K562 (cell line): ENCODE data around the gene SCRN2. TPM values are rescaled to one million over a fixed set of nuclear protein-coding genes. Genes with fewer than 3 reads are reported as not detected.
A peak's percentile ranks its signal among the peaks of the same experiment; 100 is the strongest.

Source experiments
- FOXP1 ChIP-seq: sonication (generic); formaldehyde crosslinking; IDR thresholded peaks from 2 replicates; pipeline ENCODE4 v1.8.0; 2022; ENCODE audit warnings: mild to moderate bottlenecking, missing genetic modification reagents
- HSF4 ChIP-seq: fragments of 250-450 bp; sonication (Bioruptor Pico); IDR thresholded peaks from 2 replicates; pipeline ENCODE4 v2.1.2; 2022; ENCODE audit warnings: mild to moderate bottlenecking, moderate library complexity, borderline replicate concordance
- MAFF ChIP-seq: IDR thresholded peaks from 2 replicates; pipeline ENCODE4 v1.6.1; 2012; ENCODE audit warnings: low read length, improper control_type of control experiment
- MYC ChIP-seq, 2 experiments: fragments of 250-450 bp in 1 of 2; sonication (Bioruptor Pico) in 1 of 2; IDR thresholded peaks; 2 replicates each; pipeline versions ENCODE4 v1.5.1 to v1.6.1; 2012 to 2021; ENCODE audit warnings: low read depth in 2 of 2, borderline replicate concordance in 1 of 2, improper control_type of control experiment in 1 of 2, low read length in 1 of 2, mild to moderate bottlenecking in 1 of 2, moderate library complexity in 1 of 2
- NCOA4 ChIP-seq: fragments of 450-650 bp; IDR thresholded peaks from 2 replicates; pipeline ENCODE4 v1.6.1; 2018; ENCODE audit warnings: mild to moderate bottlenecking; ENCODE audit not compliant: partially characterized antibody
- PURB ChIP-seq: sonication (generic); formaldehyde crosslinking; IDR thresholded peaks from 2 replicates; pipeline ENCODE4 v1.9.0; 2021; ENCODE audit warnings: low read depth, mild to moderate bottlenecking, missing genetic modification reagents
- SOX6 ChIP-seq: fragments of 450-650 bp; IDR thresholded peaks from 2 replicates; pipeline ENCODE4 v1.6.1; 2014; ENCODE audit warnings: mild to moderate bottlenecking
- SRSF9 ChIP-seq: fragments of 200-400 bp; formaldehyde crosslinking; IDR thresholded peaks from 2 replicates; pipeline ENCODE4 v1.6.1; 2017; ENCODE audit warnings: low read depth, low read length, borderline replicate concordance
- ZNF41 ChIP-seq: fragments of 250-450 bp; sonication (Bioruptor Pico); conservative IDR thresholded peaks from 2 replicates; pipeline ENCODE4 v1.4.0; 2020; ENCODE audit warnings: mild to moderate bottlenecking
- ZNF583 ChIP-seq: fragments of 250-450 bp; sonication (Bioruptor Pico); IDR thresholded peaks from 2 replicates; pipeline ENCODE4 v1.4.0; 2020
- ZNF592 ChIP-seq: fragments of 450-650 bp; IDR thresholded peaks from 2 replicates; pipeline ENCODE4 v1.6.1; 2017; ENCODE audit warnings: antibody characterized with exemption, mild to moderate bottlenecking
- ZNF79 ChIP-seq: fragments of 250-450 bp; sonication (Bioruptor Pico); IDR thresholded peaks from 2 replicates; pipeline ENCODE4 v1.4.0; 2020; ENCODE audit warnings: low read depth, mild to moderate bottlenecking, moderate library complexity
- polyA plus RNA-seq, 8 experiments: library from polyadenylated mRNA; depleted of rRNA in 4 of 8; stranded (reverse) in 5 of 8; unstranded in 3 of 8; fragments of >200 nt; fragmentation: Nextera tagmentation in 2 of 8; fragmentation: Illumina TruSeq in 1 of 8; extraction: Ambion mirVana in 2 of 8; extraction: Trizol in 1 of 8; gene quantifications; 2 replicates each; pipeline versions ENCODE4 v1.2.1 to v1.2.3, GENCODE V29; 2011 to 2014; ENCODE audit warnings: inconsistent platforms in 1 of 8, missing spikeins in 1 of 8
- total RNA-seq, 7 experiments: library from RNA; depleted of rRNA in 6 of 7; stranded (reverse); fragments of >200 nt in 6 of 7; fragmentation: Illumina TruSeq in 2 of 7; extraction: Trizol in 2 of 7; gene quantifications; 2 replicates each; pipeline versions ENCODE4 v1.2.1 to v1.2.3, GENCODE V29; 2011 to 2021; ENCODE audit warnings: low replicate concordance in 1 of 7
- TF ChIP-seq, protein P1 (sequence below): fragments of 200-800 bp; sonication (Bioruptor generic); IDR thresholded peaks from 2 replicates; pipeline ENCODE4 v1.6.1; 2017; ENCODE audit warnings: missing genetic modification characterization, missing compliant biosample characterization

Gene SCRN2
- total and polyA plus RNA-seq, 9 of the 15 experiments (the other 6 are each of a cell fraction or from before 2014, with no cell fraction given) = 0.25 to 32.9 (median 13.6) TPM

GRCh38 chr17:47841488-47842291, 617 bp upstream of the SCRN2 start (continued):
- TF ChIP-seq ZNF41 (CRISPR knock-in tag) (no peak), NCOA4 (no peak), FOXP1 (CRISPR knock-in tag) (0 out of 2 replicates have a peak, but pooled peaks have one; percentile 11), SRSF9 (no peak), PURB (CRISPR knock-in tag) (no peak), SOX6 (no peak), MAFF (no peak), ZNF592 (0 out of 2 replicates have a peak, but pooled peaks have one; percentile 12), HSF4 (CRISPR knock-in tag) (no peak), MYC (IDR thresholded peaks at IDR 0.05; ENCODE audit: low read depth, low read length) (no peak), MYC (CRISPR knock-in tag; IDR thresholded peaks at IDR 0.05; ENCODE audit: borderline replicate concordance, low read depth) (no peak), ZNF583 (CRISPR knock-in tag) (no peak), ZNF79 (no peak)
- TF ChIP-seq, protein P1, sequence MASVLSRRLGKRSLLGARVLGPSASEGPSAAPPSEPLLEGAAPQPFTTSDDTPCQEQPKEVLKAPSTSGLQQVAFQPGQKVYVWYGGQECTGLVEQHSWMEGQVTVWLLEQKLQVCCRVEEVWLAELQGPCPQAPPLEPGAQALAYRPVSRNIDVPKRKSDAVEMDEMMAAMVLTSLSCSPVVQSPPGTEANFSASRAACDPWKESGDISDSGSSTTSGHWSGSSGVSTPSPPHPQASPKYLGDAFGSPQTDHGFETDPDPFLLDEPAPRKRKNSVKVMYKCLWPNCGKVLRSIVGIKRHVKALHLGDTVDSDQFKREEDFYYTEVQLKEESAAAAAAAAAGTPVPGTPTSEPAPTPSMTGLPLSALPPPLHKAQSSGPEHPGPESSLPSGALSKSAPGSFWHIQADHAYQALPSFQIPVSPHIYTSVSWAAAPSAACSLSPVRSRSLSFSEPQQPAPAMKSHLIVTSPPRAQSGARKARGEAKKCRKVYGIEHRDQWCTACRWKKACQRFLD (CRISPR knock-in tag) = 0 out of 2 replicates have a peak, but pooled peaks have one; percentile 29
